Omental fat pad (tissue), 4 donors: ENCODE results near the gene KLC1. TPM values are rescaled to one million over a fixed set of nuclear protein-coding genes. Genes with fewer than 3 reads are reported as not detected.

ENCODE experiments used
- ATAC-seq: fragments of 150-250 bp; one replicate; pipeline ENCODE4 v1.9.1; 2016; ENCODE audit warnings: mild to moderate bottlenecking, moderate library complexity; ENCODE audit not compliant: low FRiP score
- DNase-seq: peaks from one replicate; pipeline ENCODE4 v3.0.0-alpha.2; 2019; ENCODE audit warnings: low spot score
- total RNA-seq, 4 donors: library from RNA; depleted of rRNA; stranded (reverse); fragments of >200 nt; gene quantifications; one replicate each; pipeline ENCODE4 v1.1.0, GENCODE V29; 2016
- TF ChIP-seq, protein P1 (sequence below), 3 donors: fragments of 450-650 bp; IDR thresholded peaks; one replicate each; pipeline ENCODE4 v1.5.1; 2016 to 2017; ENCODE audit warnings: antibody characterized with exemption in 3 of 3, mild to moderate bottlenecking in 3 of 3, moderate library complexity in 2 of 3

The KLC1 gene
- total RNA-seq, 4 donors from 2014 or later: 195 to 349 (median 289) TPM

DNA sequence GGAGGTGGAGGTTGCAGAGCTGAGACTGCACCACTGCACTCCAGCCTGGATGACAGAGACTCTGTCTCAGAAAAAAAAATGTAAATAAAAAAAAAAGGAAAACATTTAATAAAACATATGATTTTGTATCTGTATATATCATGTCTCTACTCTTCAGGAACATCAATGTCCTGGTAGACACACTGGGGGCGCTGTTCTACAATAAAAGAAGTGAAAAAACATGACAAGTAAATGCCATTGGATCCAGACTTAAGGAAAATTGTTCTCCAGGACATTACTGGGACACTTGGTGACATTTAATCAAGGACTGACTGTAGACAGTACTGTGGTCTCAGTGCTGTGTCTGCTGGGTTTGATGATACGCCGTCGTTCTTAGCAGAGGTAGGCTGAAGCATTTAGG lies 15.5 kb upstream of the KLC1 start:
- DNase-seq: no peak
- TF ChIP-seq, protein P1, sequence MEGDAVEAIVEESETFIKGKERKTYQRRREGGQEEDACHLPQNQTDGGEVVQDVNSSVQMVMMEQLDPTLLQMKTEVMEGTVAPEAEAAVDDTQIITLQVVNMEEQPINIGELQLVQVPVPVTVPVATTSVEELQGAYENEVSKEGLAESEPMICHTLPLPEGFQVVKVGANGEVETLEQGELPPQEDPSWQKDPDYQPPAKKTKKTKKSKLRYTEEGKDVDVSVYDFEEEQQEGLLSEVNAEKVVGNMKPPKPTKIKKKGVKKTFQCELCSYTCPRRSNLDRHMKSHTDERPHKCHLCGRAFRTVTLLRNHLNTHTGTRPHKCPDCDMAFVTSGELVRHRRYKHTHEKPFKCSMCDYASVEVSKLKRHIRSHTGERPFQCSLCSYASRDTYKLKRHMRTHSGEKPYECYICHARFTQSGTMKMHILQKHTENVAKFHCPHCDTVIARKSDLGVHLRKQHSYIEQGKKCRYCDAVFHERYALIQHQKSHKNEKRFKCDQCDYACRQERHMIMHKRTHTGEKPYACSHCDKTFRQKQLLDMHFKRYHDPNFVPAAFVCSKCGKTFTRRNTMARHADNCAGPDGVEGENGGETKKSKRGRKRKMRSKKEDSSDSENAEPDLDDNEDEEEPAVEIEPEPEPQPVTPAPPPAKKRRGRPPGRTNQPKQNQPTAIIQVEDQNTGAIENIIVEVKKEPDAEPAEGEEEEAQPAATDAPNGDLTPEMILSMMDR (IDR thresholded peaks at IDR 0.05): no peak
- no peak for ATAC-seq

DNA sequence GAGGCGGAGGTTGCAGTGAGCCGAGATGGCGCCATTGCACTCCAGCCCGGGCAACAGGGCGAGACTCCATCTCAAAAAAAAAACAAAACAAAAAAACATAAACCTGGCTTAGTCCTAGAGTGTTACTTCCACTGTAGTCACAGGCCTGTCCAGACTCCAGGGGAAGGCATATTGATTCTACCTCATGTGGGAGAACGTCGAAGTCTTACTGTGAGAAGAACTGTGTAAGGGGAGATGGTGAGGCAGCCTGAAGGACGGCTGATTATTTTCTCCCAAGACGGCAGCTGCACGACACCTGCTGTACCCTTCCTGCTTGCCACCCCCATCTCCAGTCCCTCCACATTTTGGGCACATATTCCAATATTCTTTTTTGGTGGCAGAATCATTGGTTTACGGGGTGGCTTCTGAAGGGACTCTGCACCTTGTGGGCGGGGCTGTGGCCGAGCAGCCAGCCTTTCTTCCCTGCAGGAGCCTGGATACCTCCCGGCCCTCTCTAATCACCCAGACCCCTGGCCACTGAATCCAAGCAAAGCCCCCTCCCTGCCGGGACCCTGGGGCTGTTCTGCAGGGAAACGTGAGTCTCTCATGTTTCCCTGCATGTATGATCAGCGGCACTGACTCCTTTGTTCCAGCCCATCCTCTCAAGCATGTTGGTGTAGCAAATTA lies 12.2 kb upstream of the KLC1 start:
- ATAC-seq (no peak), DNase-seq (no peak)
- TF ChIP-seq, protein P1 (IDR thresholded peaks at IDR 0.05): no peak

DNA sequence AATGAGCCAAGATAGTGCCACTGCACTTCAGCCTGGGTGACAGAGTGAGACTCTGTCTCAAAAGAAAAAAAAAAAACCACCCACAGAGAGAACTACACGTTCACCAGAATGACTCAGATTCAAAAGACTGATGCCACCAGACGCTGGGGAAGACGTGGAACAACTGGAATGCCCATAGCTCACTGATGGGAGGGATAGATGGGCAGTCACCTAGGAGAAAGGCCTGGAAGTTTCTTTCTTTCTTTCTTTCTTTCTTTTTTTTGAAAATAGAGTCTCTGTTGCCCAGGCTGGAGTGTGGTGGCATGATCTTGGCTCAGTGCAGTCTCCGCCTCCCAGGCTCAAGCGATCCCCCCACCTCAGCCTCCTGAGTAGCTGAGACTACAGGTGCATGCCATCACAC lies 10.0 kb upstream of the KLC1 start:
- ATAC-seq (no peak), DNase-seq (no peak)
- TF ChIP-seq, protein P1 (IDR thresholded peaks at IDR 0.05): no peak

DNA sequence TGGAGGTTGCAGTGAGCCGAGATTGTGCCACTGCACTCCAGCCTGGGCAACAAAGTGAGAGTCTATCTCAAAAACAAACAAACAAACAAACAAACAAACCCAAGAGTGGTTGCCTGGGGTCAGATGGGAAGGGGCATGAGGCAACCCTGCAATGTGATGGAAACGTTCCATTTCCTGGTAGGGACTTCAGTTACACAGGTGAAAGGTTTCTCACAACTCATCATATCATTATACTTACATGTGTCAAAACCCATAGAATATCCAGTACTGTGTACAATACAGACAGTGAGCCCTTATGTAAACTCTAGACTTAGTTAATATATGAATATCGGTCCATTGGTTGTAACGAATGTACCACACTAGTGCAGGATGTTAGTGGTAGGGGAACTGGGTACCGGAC lies 7.2 kb upstream of the KLC1 start:
- ATAC-seq: no peak
- TF ChIP-seq, protein P1 (IDR thresholded peaks at IDR 0.05): no peak
- DNase-seq: no peak

DNA sequence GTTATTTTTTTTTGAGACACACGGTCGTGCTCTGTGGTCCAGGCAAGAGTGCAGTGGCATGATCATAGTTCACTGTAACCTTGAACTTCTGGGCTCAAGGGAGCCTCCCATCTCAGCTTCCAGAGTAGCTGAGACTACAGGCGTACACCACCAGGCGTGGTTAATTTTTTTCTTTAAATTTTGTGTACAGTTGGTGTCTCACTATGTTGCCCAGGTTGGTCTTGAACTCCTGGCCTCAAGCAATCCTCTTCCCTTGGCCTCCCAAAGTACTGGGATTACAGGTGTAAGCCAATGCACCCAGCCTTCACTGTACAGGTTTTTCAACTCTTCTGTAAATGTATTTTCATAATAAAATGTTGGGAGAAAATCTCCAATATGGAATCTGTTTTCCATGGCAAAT lies 5.7 kb upstream of the KLC1 start:
- ATAC-seq (no peak), DNase-seq (no peak)
- TF ChIP-seq, protein P1 (IDR thresholded peaks at IDR 0.05): no peak

DNA sequence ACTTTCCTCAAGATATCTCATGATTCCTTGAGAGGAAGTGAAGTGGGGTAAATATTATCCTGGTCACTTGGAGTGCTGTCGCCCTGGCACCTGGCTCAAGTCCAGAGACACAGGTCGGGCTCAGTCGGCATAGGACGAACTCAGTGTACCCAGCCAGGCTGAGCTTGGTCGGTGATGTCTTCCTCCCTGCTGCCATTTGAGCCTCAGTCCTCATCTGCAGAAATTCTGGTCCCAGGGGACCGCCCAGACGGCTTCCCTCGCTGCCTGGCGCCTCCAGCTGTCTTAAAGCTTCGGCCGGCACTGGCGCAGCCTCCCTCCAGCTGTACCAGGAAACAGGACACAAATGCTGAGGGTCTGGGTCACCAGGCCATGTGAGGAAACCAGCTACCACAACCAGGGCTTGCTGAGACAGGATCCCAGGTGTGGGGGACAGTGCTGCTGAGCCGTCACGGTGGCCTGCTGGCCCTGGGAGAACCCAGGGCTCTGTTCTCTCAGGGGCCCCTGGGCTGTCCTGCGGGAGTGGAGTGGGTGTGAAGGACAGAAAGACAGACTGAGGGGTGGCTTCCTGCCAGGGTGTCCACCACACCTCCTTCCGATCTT lies 5.0 kb upstream of the KLC1 start:
- no peak for DNase-seq
- ATAC-seq: no peak
- TF ChIP-seq, protein P1 (IDR thresholded peaks at IDR 0.05): no peak

DNA sequence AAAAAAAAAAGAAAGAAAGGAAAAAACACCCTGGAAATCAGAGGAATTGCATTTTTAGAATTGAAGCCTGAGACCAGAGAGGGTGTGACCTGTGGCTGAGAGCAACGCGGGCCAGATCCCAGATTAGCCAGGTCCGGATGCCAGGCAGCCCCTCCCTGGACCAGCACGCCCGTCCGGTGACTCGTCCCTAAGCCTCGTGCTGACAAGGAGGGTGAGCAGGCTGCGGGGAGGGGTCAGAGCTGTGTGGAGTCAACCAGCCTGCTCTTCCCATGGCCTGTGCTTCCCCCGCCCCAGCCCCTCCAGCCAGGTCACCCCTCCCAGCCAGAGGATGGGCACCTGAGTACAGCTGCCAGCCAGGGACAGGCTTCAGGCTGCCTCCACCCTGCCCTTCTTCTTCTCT lies 4.2 kb upstream of the KLC1 start:
- ATAC-seq: peak; percentile 71
- TF ChIP-seq, protein P1 (IDR thresholded peaks at IDR 0.05): no peak
- DNase-seq: peak; percentile 58
